SU-DHL-6 (cell line): Measurements from ENCODE around the gene CADM4.

Source experiments
- CTCF ChIP-seq: fragments of 200-600 bp; sonication (generic); IDR thresholded peaks from one replicate; pipeline ENCODE4 v1.5.1; 2017; ENCODE audit warnings: antibody characterized with exemption, mild to moderate bottlenecking, low read length, moderate library complexity; ENCODE audit not compliant: insufficient read depth, poor library complexity, severe bottlenecking
- EZH2phosphoT487 ChIP-seq: fragments of 200-600 bp; sonication (generic), shearing (Covaris generic); conservative IDR thresholded peaks from 2 replicates; pipeline ENCODE4 v1.6.1; 2018; ENCODE audit warnings: mild to moderate bottlenecking, antibody characterized with exemption, low read length, moderate library complexity, mixed read lengths

GRCh38 chr19:43582495-43582894 is 57.2 kb downstream of the CADM4 start:
- TF ChIP-seq CTCF (no peak), EZH2phosphoT487 (no peak)
